NCI-H446 treated with DMSO at 0.1 percent for 48 hours (cell line): ENCODE data around the gene PPP1R14D.

Experiments
- DNase-seq: peaks from one replicate; lab custom pipeline; 2025; lab: John Stamatoyannopoulos, UW

Gene PPP1R14D

GRCh38 chr15:40819048-40819447 lies 9.5 kb downstream of the PPP1R14D start:
- DNase-seq = no peak

- DNase-seq = no peak
Observed at GRCh38 chr15:40815042-40815698, 13.3 kb downstream of the PPP1R14D start.

- no peak for DNase-seq
Observed at GRCh38 chr15:40812721-40813425, 15.6 kb downstream of the PPP1R14D start.

GRCh38 chr15:40808861-40809450 lies 19.6 kb downstream of the PPP1R14D start:
- no peak for DNase-seq

GRCh38 chr15:40807888-40808461 lies 20.5 kb downstream of the PPP1R14D start:
- DNase-seq = no peak

GRCh38 chr15:40807028-40807887 lies 21.2 kb downstream of the PPP1R14D start, which contains the start of the genes DNAJC17 and ZFYVE19:
TSS of gene DNAJC17 (minus strand) at chr15:40807473. CDS start at chr15:40807446, 27 bp downstream.
TSS of gene ZFYVE19 (plus strand) at chr15:40807089. CDS start at chr15:40807590, 501 bp downstream.
- peak; percentile 95 for DNase-seq

GRCh38 chr15:40806672-40807027 lies 21.9 kb downstream of the PPP1R14D start:
- peak; percentile 27 for DNase-seq

DNA sequence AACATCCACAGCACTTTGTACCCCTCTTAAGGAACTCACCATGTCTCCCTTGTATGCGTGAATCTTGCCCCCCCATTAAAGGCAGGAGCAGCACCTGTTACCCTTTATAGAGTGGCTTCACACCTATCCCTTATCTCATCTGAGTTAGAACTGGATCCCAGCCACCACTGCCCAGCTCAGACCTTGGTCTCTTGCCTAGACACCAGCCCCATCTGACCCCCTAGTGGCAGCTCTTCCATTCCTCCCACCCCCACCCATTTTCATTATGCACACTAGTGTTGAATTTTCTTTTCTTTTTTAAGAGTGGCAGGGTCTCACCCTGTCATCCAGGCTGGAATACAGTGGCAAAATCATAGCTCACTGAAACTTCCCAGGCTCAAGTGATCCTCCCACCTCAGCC lies 24.8 kb downstream of the PPP1R14D start:
- no peak for DNase-seq

GRCh38 chr15:40803076-40803475 lies 25.4 kb downstream of the PPP1R14D start:
- DNase-seq = no peak

DNA sequence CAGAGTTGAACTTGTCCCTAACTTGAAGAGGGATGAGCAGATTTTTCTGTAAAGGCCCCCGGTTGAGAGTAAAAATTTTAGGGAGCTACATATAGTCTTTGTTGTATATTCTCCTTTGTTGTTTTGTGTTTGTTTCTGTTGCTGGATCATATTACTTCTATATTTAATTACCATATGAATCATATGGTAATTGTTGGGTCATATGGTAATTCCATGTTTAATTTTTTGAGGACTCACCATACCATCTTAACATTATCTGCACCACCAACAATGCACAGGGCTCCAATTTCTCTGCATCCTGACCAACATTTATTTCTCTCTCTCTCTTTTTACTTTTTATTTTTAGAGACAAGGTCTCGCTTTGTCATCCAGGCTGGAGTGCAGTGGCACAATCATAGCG lies 29.0 kb downstream of the PPP1R14D start:
- no peak for DNase-seq

DNA sequence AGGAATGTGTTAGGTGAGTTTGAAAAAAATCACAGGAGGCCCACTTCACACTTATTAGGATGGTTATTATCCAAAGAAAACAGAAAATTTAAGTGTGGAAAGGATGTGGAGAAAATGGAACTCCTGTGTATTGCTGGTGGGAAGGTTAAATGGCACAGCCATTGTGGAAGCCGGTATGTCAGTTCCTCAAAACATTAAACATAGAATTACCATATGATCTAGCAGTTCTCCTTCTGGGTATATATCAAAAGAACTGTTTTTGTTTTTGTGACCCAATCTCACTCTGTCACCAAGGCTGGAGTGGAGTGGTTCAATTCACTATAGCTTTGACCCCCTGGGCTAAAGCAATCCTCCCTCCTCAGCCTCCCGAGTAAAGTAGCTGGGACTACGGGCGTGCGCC lies 32.0 kb downstream of the PPP1R14D start:
- no peak for DNase-seq

DNA sequence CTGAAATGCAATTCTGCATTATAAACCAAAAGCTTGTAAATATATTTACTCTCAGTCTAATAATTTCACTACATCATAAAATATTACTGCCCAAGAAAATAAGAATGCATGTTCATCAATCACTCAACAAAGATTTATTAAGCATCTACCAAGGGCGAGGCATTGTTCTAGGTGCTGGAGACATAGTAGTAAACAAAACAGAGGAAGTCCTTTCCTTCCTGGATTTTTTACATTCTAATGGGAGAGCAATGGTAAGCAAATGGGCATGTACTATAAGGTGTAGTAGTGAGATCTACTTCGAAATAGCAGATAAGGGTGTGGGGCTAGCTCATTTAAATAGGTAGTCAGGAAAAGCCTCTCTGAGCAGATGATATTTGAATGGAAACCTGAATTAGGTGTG lies 32.5 kb downstream of the PPP1R14D start:
- no peak for DNase-seq

GRCh38 chr15:40793216-40793989 lies 35.1 kb downstream of the PPP1R14D start:
- no peak for DNase-seq

DNA sequence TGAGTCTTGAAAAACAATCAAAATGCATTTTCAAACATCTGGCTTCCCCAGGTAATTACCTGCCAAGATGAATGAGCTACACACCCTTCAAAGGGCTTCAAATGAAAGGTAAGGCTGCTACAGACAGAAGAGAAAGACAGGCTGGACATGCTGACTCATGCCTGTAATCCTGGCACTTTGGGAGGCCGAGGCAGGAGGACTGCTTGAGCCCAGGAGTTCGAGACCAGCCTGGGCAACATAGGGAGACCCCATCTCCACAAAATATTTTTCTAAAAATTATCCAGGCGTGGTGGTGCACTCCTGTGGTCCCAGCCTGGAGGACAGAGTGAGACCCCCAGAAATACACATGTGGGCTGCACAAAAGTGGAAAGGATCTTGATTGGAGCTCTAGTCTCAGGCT lies 36.1 kb downstream of the PPP1R14D start:
- DNase-seq = no peak

GRCh38 chr15:40790718-40791117 lies 37.8 kb downstream of the PPP1R14D start:
- no peak for DNase-seq

DNA sequence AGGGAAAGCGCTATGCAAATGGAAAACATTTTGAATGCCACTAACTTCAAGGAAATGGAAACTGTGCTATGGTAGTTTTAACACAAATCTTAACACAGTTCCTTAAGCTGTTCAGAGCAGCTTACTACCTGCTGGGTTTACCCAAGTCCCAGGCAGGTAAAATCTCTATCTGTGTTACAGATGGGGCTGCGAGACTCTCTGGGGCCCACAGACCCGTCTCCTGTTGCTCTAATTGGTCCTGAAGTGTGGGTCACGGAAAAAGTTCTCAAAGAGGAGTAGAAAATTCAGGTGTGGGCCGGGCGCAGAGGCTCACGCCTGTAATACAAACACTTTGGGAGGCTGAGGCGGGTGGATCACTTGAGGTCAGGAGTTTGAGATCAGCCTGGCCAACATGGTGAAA lies 38.5 kb downstream of the PPP1R14D start:
- no peak for DNase-seq

GRCh38 chr15:40789119-40789518 lies 39.4 kb downstream of the PPP1R14D start:
- no peak for DNase-seq

DNA sequence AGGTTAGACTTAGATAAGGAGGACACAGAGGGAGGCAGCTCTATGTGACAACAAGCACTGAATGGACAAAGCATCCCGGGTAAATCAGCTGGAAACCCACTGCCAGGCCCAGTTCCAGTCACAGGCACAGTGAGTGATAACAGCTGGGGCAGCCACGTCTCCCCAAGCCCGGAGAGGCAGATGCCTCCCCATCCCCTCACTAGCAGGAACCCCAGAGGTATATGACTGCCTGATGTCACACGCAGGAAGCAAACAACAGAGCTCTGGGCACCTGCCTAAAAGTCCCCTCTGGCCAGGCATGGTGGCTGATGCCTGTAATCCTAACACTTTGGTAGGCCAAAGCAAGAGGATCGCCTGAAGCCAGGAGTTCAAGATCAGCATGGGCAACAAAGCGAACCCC lies 40.5 kb downstream of the PPP1R14D start:
- no peak for DNase-seq

- no peak for DNase-seq
Observed at GRCh38 chr15:40787344-40787841, 41.1 kb downstream of the PPP1R14D start.

- no peak for DNase-seq
Observed at GRCh38 chr15:40785814-40786213, 42.7 kb downstream of the PPP1R14D start.

GRCh38 chr15:40785164-40785563 lies 43.3 kb downstream of the PPP1R14D start:
- no peak for DNase-seq
